ENCODE results near the gene BMP7. TPM values are rescaled to one million over a fixed set of nuclear protein-coding genes. Genes with fewer than 3 reads are reported as not detected.
"Not testable (repeated sequence)": the region's sequence is repeated elsewhere in the genome, so short reads cannot be mapped to it uniquely, and the experiment has no call there.

BMP7 gene
- total RNA-seq, 1 experiment from 2014 or later, result not detected

DNA sequence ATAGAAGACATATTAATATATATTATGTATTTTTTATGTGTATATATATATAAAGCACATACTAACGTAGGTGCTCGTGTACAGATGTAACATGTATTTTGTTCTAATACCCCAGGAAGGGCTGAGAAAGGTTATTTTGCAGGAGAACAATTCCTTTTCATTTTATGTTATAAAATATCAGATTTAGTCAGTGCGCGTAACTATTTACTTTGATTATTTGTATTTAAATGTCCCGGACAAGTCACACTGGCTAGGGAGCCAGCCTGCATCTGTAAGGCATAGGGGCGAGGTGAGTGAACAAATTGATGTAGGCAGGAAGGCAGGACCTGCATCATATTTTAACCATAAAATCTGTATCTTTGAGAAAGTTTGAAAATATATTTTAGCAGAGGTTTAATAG is 74.1 kb downstream of the BMP7 start:
- ChIA-PET POLR2A (interaction anchor here (1.5 kb wide), 1 partner anchor 131 kb away, joined by 3 read pairs; no protein-coding TSS in a partner anchor), CTCF (interaction anchor here (0.7 kb wide), 1 partner anchor 134 kb away, joined by 6 read pairs; no protein-coding TSS in a partner anchor)
- peaks cover 6% of the 10 kb centered on the region for H3K9me3 Mint-ChIP-seq (ENCODE audit: unreplicated experiment)
- intact Hi-C loops (cut with micrococcal nuclease), result no loop called here
- H3K36me3 Mint-ChIP-seq (ENCODE audit: insufficient read depth, unreplicated experiment), result no peaks in the 10 kb centered on the region
- no peaks in the 10 kb centered on the region for H3K27me3 Mint-ChIP-seq (ENCODE audit: insufficient read depth, unreplicated experiment)
- H3K4me1 Mint-ChIP-seq (ENCODE audit: insufficient read depth, unreplicated experiment), result peaks cover 32% of the 10 kb centered on the region
- H3K27ac Mint-ChIP-seq (ENCODE audit: low read depth, unreplicated experiment), result no peak overlapping the region
- DNase-seq (ENCODE audit: unreplicated experiment), result no peak
- TF ChIP-seq, protein P1, sequence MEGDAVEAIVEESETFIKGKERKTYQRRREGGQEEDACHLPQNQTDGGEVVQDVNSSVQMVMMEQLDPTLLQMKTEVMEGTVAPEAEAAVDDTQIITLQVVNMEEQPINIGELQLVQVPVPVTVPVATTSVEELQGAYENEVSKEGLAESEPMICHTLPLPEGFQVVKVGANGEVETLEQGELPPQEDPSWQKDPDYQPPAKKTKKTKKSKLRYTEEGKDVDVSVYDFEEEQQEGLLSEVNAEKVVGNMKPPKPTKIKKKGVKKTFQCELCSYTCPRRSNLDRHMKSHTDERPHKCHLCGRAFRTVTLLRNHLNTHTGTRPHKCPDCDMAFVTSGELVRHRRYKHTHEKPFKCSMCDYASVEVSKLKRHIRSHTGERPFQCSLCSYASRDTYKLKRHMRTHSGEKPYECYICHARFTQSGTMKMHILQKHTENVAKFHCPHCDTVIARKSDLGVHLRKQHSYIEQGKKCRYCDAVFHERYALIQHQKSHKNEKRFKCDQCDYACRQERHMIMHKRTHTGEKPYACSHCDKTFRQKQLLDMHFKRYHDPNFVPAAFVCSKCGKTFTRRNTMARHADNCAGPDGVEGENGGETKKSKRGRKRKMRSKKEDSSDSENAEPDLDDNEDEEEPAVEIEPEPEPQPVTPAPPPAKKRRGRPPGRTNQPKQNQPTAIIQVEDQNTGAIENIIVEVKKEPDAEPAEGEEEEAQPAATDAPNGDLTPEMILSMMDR (IDR thresholded peaks at IDR 0.05; ENCODE audit: unreplicated experiment), result no peak
- H3K4me3 Mint-ChIP-seq (ENCODE audit: unreplicated experiment), result no peak overlapping the region
- no TSS peak for BruUV-seq (replicated peaks)

DNA sequence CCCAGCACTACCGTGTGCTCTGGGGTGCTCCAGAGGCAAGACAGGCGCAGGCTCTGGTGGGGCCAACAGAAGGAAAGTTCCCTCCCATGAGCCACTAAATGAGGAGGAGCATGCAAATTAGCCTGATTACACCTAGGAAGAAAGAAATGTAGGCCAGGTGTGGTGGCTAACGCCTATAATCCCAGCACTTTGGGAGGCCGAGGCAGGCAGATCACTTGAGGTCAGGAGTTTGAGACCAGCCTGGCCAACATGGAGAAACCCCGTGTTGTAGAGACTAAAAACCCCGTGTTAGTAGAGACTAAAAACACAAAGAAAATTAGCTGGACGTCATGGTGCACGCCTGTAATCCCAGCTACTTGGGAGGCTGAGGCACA is 75.2 kb downstream of the BMP7 start:
- POLR2A ChIA-PET; H3K9me3 Mint-ChIP-seq (ENCODE audit: unreplicated experiment); BruUV-seq (replicated peaks); DNase-seq (ENCODE audit: unreplicated experiment); H3K27me3 Mint-ChIP-seq (ENCODE audit: insufficient read depth, unreplicated experiment); H3K36me3 Mint-ChIP-seq (ENCODE audit: insufficient read depth, unreplicated experiment); H3K27ac Mint-ChIP-seq (ENCODE audit: low read depth, unreplicated experiment); intact Hi-C loops (cut with micrococcal nuclease); H3K4me3 Mint-ChIP-seq (ENCODE audit: unreplicated experiment): not testable (repeated sequence)
- H3K4me1 Mint-ChIP-seq (ENCODE audit: insufficient read depth, unreplicated experiment), result peaks cover 32% of the 10 kb centered on the region
- CTCF ChIA-PET, result interaction anchor here (1.0 kb wide), 1 partner anchor 101 kb away, joined by 4 read pairs; no protein-coding TSS in a partner anchor

DNA sequence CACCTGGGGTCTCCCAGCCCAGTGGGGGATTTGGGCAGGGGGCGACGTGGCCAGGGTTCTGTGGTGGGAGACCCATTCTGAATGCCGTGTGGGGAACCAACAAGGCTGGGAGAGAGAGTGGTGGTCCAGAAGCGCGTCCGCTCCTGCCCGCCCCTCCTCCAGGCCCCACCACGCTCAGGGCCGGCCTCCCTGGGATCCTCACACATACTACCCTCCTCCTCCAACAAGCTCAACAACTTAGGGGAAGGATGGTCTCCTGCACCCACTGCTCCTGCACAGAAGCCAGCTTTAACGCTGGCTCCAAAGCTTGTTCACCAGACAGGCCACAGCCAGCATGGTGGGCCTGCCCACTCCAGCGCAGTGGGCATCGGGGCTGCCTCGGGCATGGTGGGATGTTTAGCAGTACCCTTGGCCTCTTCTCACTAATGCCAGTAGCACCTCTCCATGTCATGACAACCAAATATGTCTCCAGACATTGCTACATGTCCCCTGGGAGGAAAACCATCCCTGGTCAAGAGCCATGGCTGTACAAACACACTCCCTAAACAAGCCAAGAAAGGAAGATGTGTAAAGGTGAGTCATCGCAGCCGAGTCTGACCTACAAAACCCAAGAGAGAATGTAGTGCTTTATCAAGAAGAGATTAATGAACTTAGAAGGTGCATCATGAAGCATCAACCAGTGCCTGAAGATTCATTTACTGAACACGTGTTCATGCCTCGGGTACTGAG is 75.7 kb downstream of the BMP7 start:
- H3K27me3 Mint-ChIP-seq (ENCODE audit: insufficient read depth, unreplicated experiment), result no peaks in the 10 kb centered on the region
- no peaks in the 10 kb centered on the region for H3K36me3 Mint-ChIP-seq (ENCODE audit: insufficient read depth, unreplicated experiment)
- H3K9me3 Mint-ChIP-seq (ENCODE audit: unreplicated experiment), result peaks cover 6% of the 10 kb centered on the region
- H3K4me1 Mint-ChIP-seq (ENCODE audit: insufficient read depth, unreplicated experiment), result peaks cover 29% of the 10 kb centered on the region
- DNase-seq (ENCODE audit: unreplicated experiment), result peak; percentile 63
- no peak overlapping the region for H3K4me3 Mint-ChIP-seq (ENCODE audit: unreplicated experiment)
- no TSS peak for BruUV-seq (replicated peaks)
- intact Hi-C loops (cut with micrococcal nuclease), result no loop called here
- ChIA-PET CTCF (interaction anchor here (1.0 to 1.2 kb wide), 2 partner anchors 95 to 101 kb away, joined by 4 read pairs; no protein-coding TSS in a partner anchor), POLR2A (interaction anchor here (0.6 kb wide), 1 partner anchor 139 kb away, joined by 3 read pairs; the partner anchor contains the start of gene SPO11)
- no peak overlapping the region for H3K27ac Mint-ChIP-seq (ENCODE audit: low read depth, unreplicated experiment)
- TF ChIP-seq, protein P1 (IDR thresholded peaks at IDR 0.05; ENCODE audit: unreplicated experiment), result no peak

DNA sequence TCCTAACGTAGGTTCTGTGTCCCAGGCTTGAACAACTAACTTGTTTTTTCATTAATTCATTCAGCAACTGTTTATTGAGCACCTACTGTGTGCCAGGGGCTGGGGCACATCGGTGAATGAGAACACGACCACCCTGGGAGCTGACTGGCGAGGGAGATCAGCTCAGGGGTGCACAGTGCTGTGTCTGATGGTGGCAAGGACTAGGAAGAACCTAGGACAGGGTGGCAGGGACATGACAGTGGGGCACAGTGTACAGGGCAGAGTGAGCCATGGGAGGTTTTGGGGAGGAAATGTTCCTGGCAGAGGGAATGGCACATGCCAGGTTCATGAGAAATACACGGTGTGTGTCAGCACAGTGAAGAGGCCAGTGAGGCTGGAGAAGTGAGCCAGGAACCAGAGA is 76.7 kb downstream of the BMP7 start:
- TF ChIP-seq, protein P1 (IDR thresholded peaks at IDR 0.05; ENCODE audit: unreplicated experiment), result no peak
- peaks cover 6% of the 10 kb centered on the region for H3K9me3 Mint-ChIP-seq (ENCODE audit: unreplicated experiment)
- ChIA-PET POLR2A (no interaction called here), CTCF (interaction anchor here (0.6 to 1.3 kb wide), 5 partner anchors 10 to 157 kb away, joined by 3 to 5 read pairs (median 4); no protein-coding TSS in a partner anchor)
- H3K27ac Mint-ChIP-seq (ENCODE audit: low read depth, unreplicated experiment), result no peak overlapping the region
- H3K27me3 Mint-ChIP-seq (ENCODE audit: insufficient read depth, unreplicated experiment), result no peaks in the 10 kb centered on the region
- H3K4me1 Mint-ChIP-seq (ENCODE audit: insufficient read depth, unreplicated experiment), result peaks cover 19% of the 10 kb centered on the region
- no peak overlapping the region for H3K4me3 Mint-ChIP-seq (ENCODE audit: unreplicated experiment)
- intact Hi-C loops (cut with micrococcal nuclease), result no loop called here
- BruUV-seq (replicated peaks), result no TSS peak
- DNase-seq (ENCODE audit: unreplicated experiment), result no peak
- H3K36me3 Mint-ChIP-seq (ENCODE audit: insufficient read depth, unreplicated experiment), result peaks cover 6% of the 10 kb centered on the region
